Posterior vena cava (tissue), 2 donors: ENCODE results near the gene TP73. TPM values are rescaled to one million over a fixed set of nuclear protein-coding genes. Genes with fewer than 3 reads are reported as not detected.

ENCODE experiments used
- DNase-seq: peaks from one replicate; pipeline ENCODE4 v3.0.0-alpha.2; 2020; ENCODE audit warnings: low spot score
- intact Hi-C, 2 donors: fragments of 100-400 bp; cut with DNase I; formaldehyde crosslinking; loops; one replicate each; pipeline versions ENCODE4 v1.14.1 to v1.14.2; 2022 to 2023
- long read RNA-seq, 2 donors: library from polyadenylated mRNA; unstranded; transcript quantifications; one replicate each; pipeline ENCODE4 v2.0.0, GENCODE V29; 2020 to 2021
- total RNA-seq, 2 donors: library from RNA; stranded (reverse); fragmentation: NEBNext Ultra II Directional; extraction: Animal tissue kit (Norgen Biotek cat#: 25700); gene quantifications; one replicate each; pipeline ENCODE4 v1.2.1, GENCODE V29; 2021
- donor health status: DM: yes; HTN: yes; CAD: no.
- donor health status: DM: yes; HTN: yes; CAD: no.

Gene TP73
- total RNA-seq = not detected
- long read RNA-seq, donor 1 = 0 reads
- long read RNA-seq, donor 2 = 0 reads

DNA sequence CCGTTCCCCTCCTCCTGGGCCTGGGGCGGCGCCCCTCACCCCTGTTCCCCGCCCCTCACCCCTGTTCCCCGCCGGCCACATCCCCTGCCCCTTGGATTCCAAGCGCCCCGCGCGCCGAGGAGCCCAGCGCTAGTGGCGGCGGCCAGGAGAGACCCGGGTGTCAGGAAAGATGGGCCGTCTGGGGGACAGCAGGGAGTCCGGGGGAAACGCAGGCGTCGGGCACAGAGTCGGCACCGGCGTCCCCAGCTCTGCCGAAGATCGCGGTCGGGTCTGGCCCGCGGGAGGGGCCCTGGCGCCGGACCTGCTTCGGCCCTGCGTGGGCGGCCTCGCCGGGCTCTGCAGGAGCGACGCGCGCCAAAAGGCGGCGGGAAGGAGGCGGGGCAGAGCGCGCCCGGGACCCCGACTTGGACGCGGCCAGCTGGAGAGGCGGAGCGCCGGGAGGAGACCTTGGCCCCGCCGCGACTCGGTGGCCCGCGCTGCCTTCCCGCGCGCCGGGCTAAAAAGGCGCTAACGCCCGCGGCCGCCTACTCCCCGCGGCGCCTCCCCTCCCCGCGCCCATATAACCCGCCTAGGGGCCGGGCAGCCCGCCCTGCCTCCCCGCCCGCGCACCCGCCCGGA lies at the start of gene TP73:
Gene TP73, plus strand, starts transcription at position 587 of the 618 bp plus-strand sequence. CDS start 29,850 bp downstream, outside the sequence.
- intact Hi-C loops = no loop called here
- DNase-seq = no peak

DNA sequence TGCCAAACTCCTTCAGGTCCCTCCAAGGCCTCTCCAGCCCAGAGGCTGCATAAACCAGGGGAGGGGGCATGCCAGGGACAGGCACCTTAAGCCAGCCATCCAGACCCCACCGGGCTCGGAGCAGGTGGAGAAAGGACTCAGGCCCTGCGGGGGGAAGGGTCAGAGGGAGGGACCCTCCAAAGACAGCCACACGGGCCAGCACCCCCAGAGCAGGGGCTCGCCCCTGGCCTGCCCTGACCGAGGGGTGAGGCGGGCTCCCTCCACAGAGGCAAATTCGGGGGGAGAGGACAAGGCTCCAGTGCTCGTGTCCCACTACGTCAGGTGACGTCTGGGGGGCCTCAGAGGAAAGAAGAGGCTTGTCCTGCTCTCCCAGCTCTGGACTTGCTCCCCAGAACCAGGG lies 49.2 kb upstream of the TP73 start:
- intact Hi-C loops = no loop called here
- DNase-seq = no peak

DNA sequence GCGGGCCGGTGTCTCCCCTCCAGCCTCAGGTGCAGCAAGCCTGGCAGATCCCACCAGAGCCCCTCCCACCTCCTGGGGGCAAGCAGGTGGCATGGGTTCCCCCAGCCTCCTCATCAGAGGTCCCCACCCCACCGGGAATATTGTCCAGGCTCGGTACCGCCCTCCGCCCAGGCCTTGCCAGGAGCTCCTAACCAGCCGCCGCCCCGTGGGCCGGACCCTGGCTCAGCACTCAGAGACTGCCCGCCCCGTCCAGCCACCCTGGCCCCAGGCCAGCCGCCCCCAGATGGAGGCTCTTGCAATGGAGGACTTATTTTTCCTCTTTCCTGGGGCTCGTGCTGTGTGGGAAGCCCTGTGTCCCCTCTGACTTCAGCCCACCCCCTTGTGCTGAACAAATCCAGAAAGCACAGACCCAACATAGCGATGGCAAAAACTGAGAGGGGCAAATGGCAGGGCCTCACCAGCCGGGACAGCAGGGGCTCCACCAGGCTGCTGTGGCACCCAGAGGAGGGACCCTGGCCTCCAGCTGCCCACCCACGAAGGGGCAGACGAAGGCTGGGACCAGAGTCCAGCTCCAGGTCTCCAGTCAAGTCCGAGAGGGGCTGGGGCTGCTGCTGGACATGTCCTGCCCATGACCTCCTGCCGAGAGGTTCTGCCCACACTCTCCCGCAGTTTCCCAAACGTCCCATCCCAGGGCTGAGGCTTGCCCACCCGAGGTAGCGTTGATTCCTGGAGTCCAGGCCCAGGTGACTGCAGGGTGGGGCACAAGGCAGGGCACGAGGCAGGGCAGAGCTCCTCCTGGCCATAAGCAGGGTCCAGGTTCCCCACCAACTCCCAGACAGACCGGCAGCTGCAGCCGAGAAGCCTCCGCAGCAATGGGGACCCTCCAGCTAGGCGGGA lies 48.5 kb upstream of the TP73 start:
- intact Hi-C loops = no loop called here

DNA sequence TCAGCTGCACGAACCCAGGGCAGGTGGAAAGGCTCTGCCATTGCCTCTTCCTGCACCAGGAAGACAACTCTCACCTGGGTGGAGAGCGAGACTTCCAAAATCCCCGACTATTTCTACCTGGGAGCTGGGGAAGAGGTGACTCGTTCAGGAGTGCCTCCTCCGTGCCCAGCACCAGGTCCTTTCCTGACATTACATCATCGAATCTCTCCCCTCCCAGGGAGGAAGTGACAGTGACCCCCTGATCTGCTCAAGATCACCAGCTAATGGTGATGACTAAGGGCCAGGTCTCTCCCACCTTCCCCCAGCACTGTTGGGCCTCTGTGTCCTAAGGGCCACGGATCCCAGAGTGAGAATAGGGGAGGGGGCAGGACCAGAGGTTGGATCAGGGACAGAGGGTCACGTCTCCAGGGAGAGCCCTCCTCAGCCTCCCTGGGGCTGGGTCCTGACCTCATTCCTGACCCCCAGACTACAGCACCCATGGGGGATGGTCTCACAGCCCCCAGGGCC lies 47.8 kb upstream of the TP73 start:
- DNase-seq = no peak
- intact Hi-C loops = no loop called here

More for the DNA sequence above, 48.5 kb upstream of the TP73 start:
- DNase-seq = no peak

DNA sequence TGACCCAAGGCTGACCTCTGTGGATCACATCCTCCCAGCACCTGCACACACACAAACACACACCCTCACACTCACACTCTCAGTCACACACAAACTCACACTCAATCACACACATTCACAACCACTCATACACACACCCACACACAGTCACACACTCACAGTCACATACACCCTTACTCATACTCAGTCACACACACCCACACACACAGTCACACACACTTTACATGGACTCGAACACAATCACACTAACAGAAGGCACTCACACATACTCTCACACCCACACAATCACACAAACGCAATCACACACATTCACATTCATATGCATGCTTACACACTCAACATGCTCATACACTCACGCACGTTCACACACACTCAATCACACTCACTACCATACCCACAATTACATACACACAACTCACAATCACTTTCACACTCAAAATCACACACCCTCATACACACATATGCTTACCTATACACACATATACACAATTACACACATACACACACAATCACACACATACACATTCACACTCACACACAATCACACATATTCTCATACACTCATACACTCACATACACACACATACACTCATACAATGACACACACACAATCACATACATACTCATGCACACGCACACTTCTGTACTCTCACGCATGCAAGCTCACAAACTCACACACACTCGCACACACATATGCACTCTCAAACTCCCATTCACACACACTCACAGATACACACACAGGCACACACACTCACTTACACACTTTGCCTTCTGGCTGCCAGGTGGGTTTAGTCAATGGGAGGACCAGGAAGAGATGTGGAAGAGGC lies 47.1 kb upstream of the TP73 start:
- no peak for DNase-seq
- intact Hi-C loops = no loop called here

DNA sequence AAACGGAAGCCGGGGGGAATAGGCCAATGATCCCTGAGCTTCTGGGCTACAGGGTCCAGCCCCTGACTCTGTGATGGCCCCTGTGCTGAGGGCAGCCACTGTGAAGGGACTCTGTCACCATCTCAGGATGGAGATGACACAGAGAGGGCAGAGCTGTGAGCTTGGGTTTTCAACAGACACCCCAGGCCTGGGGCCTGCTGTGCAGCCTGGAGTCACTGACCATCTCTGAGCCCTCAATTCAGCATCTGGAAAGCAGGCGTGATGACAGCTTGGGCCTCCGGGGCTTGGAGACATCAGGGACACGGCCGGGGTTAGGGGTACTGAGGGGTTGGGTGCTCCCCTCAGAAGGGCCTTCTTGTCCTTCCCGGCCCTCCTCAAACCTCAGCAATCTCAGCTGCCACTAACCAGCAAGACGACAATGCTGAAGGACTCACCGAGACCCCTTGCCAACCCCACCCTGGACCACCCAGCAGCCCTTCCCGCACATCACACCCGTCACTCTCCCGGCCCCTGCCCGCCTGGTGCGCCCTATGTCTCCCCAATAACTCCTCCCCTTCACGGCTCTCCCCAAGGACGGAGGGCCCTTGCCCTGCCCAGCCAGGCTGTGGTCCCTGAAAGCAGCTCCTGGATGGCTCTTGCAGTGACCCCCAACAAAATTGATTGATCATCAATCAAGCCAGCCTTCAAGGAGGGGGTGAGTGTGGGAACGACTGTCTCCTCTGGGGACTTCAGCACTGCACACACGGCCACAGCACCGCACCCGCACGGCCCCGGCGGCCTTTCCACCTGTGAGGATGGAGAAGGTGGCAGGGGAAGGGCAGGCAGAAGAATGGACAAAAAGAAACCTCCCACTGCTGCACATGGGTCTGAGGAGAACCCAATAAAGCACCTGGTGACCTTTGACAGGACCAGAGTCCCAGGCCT lies 45.3 kb upstream of the TP73 start:
- intact Hi-C loops = no loop called here
- DNase-seq = no peak

DNA sequence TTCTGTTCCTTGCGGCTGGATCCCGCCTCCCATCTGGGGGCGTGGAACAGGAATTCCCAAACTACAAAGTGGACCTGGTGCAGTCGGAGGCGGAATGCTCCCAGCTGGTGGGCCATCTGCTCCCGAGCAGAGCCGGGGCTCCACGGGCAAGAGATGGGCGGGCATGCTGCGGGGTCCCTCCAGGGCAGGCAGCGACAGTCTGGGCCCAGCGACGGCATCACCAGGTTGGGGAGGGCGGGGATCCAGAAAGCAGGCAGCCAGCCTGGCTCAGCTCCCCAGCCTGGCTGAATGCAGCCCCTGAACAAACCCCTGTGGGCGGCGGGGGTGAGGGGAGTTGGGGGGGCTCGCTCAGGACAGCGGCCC lies 44.6 kb upstream of the TP73 start:
- no peak for DNase-seq
- intact Hi-C loops = no loop called here

DNA sequence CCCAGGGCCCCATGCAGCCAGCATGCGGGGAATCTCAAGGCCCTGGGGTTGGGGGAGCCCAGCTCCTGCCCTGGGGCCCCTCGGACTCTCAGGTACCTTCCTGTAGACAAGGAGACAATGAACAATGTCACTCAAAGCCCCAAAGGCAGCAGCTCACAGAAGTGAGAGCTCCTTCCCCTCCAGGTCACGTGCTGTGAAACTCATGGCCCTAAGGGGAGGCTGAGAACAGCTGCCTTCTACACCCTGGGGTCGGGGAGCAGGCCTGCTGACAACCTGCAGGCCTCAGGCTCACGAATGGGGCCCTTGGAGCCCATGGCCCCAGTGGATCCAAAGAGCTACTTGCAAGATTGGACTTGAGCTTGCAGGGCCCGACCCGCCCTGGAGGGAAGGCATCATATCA lies 44.2 kb upstream of the TP73 start:
- DNase-seq = no peak
- intact Hi-C loops = no loop called here

DNA sequence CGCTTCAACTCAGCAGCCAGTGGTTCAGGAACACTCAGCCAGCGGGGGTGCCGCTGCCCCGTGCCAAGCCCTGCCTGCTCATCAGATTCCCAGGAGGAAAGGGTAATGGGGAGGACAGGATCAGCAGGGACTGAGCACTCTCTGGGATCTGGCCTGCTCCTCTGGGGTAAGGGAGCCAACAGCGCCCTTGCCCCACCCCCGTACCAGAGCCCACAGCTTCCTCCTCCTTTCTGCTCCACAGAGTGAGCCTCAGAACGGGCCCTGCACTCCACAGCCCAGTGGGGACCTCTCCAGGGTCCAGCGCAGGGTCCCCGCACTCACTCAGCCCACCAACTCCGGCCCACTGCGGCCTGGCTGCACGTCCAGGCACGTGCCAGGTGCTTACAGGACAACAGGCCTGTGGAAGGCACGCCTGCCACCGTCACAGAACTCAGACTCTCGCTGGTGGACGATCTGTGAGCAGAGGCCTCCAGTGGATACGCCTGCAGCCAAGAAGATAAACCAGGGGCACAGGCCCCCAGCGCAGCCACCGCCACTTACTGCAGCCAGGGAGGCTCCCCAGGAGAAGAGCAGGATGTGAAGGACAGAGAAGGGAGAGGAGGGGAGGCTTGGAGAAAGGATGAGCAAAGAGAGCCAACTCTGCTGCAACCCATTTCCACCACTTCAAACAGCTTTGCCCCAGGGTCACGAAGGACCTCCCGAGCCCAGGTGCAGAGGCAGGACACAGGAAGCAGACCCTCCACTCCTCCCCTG lies 43.1 kb upstream of the TP73 start:
- DNase-seq = no peak
- intact Hi-C loops = no loop called here

DNA sequence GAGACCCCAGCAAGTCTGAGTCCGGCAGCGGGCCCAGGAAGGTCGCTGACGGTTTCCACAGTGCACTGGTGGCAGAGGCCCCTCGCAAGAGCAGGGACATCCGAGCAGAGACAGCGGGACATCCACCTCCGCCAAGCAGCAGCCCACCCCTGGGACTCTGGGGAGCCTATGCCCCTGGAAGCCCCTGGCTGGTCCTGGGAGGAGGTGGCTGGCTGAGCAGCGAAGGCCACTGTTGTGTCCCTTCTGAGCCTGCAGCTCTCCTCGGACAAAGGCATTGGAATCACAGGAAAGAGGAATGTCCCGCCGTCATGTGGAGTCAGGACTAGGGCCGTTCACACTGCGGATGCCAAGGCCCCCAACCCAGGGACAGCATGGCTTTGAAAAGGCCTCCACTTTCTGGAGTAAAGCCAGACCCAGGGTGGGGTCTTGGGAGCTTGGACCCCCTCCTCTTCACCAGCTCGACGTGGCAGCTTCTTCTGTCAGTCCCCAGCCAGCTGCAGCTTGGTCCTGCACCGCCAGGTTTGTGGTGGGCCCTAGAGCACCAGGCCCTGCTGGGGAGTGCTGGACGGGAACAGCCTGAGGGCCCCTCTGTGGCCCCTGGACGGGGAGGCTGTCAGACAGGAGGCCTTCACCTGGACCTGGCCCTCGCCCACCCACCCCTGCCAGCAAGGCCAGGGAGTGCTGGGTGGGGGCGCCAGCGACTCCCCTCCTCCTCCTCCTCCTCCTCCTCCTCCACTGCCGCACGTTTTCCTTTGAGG lies 42.4 kb upstream of the TP73 start:
- DNase-seq = no peak
- intact Hi-C loops = no loop called here

DNA sequence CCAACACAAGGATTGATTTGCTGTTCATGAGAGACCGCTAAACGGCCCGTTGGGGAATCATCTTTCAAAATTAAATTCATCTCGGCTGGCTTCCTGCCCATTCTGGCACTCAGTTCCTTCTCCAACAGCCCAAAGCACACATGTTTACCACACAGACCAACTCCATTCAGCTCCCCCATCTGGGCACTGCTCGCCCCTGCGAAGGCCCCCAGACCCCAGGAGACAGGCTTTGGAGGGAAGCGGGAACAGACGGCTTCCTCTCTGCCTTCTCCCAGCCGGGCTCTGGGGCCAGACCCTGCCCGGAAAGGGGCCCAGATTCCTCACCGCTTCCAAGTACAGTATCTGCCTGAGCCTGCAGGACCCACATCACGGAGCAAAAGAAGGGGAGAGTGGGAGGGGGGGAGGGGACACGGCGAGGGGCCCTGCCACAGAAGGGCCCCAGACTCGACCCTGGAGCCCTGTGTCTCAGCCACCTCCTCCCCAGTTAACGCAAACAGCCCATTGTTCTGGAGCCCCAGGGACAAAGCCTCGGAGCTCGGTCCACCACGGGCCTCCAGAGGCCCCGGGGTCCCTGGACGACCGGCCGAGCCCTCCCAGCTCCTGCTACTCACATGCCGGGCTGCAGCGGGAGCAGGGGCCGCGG lies 41.7 kb upstream of the TP73 start:
- no peak for DNase-seq
- intact Hi-C loops = no loop called here

DNA sequence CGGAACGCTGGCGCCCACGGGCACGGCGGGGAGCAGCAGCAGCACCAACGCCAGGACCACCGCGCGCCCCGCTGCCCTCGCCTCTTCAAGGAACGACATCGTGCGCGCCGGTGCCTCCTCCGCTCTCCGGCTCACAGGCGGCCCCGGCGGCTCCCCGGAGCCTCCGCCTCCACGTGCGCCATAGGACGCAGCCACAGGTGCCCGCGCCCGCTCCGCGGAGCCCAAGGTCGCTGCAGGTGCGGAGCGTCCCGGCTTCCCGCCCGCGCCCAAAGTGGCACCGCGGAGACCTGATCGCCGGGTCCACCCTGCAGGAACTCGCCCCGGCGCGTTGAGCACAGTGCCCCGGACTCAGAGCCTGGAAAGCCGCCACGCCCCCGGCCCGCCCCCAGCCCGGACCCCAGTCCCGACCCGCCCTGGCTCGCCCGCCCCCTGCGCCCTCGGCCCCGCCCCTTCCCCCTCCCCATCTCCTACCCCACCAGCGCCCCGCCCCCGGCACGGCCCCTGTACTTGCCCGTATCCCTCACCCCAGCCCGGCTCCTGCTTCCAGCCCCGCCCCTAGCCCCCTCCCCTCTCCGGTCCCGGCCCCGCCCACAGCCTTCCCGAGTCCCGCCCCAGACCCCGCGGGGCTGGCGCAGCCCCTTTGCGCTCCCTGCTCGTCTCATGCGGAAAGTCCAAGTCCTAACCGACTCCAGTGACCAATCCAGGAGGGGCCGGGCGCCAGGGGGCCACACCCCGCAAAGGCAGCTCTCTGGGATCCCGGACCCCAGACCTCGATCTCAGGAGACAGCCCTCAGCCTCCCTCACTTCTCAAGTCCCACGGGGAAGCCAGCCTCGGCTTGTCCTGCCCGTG lies 40.9 kb upstream of the TP73 start, which contains the start of gene MEGF6:
Gene MEGF6, minus strand, starts transcription at position 339 of the 850 bp plus-strand sequence. Its CDS starts 240 bp downstream, at position 99.
- DNase-seq = no peak
- intact Hi-C loops = no loop called here

DNA sequence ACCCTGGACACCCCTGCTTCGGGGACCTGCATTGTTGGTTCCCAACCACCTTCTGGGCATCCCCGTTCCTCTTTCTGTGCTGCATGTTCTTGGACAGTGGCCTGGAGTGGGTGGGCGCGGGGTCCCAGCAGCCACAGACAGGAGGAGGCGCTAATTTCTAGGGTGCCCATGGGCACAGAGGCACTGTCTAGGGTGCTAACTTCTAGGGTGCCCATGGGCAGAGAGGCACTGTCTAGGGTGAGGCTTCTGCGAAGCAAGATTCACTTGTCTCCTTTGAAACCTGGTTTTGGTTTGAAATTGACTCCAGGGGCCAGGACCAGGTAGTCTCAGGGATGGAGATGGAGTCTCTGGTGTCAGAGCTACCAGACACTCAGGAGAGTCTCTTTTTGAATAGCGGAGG lies 40.2 kb upstream of the TP73 start:
- no peak for DNase-seq
- intact Hi-C loops = no loop called here

DNA sequence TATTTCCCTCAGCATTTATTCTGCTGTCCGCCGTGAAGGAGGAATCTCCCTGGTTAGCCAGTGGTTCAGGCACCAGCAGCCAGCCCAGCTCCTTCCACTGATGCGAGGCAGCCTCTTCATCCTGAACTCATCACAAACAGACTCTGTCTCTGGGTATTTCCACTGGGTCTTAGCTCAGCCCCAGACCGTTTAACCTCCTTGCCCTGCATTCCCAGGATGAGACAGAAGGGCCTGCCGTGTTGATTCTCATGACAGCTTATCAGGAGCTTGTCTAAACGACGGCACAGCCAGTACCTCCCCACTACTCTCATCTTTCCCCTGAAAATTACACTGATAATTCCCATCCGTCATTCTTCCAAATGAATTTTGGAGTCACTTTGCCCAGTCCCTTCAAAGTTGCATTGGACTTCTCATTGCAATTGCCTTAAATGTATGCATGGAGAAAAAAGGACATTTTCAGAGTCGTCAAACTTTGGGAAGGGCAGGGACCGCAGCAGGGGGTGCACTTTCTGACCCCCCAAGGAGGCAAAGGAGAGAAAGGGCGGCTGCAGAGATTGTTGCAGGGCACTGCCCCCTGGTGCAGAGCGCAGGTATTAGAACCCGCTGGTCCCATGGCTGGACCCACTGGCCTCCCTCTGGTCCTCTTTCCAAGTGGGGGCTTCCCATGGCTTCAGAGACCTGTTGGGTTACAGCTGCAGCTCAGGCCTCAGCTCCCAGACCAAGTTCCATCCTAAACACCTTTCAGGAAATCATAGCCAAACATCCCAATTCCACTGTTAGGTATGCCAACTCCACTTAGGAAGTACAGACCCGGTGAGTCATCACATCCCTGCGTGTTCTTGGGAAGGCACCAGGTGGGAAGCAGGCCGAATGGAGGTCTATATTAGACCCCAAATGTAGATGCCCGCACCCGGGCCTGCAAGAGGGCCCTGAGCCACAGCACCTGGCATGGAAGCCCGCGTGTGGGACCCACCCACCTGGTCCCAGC lies 37.3 kb upstream of the TP73 start:
- intact Hi-C loops = loop anchor here in 1 of 2 donors (5.0 kb wide), 1 partner anchor 48 kb away; no protein-coding TSS in a partner anchor
- no peak for DNase-seq

DNA sequence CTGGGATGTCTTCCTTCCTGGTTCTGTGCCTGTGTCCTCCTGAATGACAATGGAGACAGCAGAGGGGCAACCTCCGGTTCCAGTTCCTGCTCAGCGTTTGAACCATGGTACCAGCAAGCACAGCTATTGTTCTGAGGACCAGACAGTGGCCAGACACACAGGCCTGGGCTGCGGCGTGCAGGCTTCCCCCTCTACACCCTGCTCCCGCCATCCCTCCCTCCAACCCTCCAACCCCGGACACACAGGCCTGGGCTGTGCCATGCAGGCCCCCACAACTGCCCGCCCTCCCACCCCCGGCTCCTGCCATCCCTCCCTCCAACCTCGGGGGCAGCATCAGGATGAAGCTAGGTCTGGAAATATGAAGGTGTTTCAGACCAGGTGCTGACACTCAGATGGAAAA lies 35.5 kb upstream of the TP73 start:
- no peak for DNase-seq
- intact Hi-C loops = loop anchor here (2.0 to 5.0 kb wide), 2 partner anchors 50 to 52 kb away; no protein-coding TSS in a partner anchor
